Left lung (tissue), 10 donors: ENCODE results near the gene FYN. TPM values are rescaled to one million over a fixed set of nuclear protein-coding genes. Genes with fewer than 3 reads are reported as not detected.

Experiments
- ATAC-seq: fragments of 200-7000 bp; cut with Tn5 transposase; one replicate; pipeline ENCODE4 v1.9.1; 2020; ENCODE audit warnings: moderate library complexity
- DNase-seq, 4 donors: peaks; one replicate each; pipeline ENCODE4 v3.0.0-alpha.2; 2013 to 2020
- H3K27ac ChIP-seq, 2 donors: fragments of 200-600 bp; sonication (generic) in 1 of 2; one replicate each; pipeline versions ENCODE4 v1.5.0 to v1.8.0; 2020 to 2021
- H3K27me3 ChIP-seq, 2 donors: fragments of 200-600 bp; sonication (generic) in 1 of 2; one replicate each; pipeline versions ENCODE4 v1.5.0 to v1.8.0; 2020 to 2021
- H3K36me3 ChIP-seq, 2 donors: fragments of 200-600 bp; sonication (generic) in 1 of 2; one replicate each; pipeline versions ENCODE4 v1.5.0 to v1.8.0; 2020 to 2021
- H3K4me1 ChIP-seq, 2 donors: fragments of 200-600 bp; one replicate each; pipeline ENCODE4 v1.8.0; 2021
- H3K4me3 ChIP-seq, 2 donors: fragments of 200-600 bp; sonication (generic) in 1 of 2; one replicate each; pipeline versions ENCODE4 v1.5.0 to v1.8.0; 2020 to 2021; ENCODE audit warnings: mild to moderate bottlenecking in 1 of 2
- H3K9me3 ChIP-seq, 2 donors: fragments of 200-600 bp; sonication (generic) in 1 of 2; one replicate each; pipeline versions ENCODE4 v1.5.0 to v1.8.0; 2020 to 2021
- CTCF ChIP-seq, 2 donors: fragments of 200-600 bp; sonication (generic) in 1 of 2; IDR thresholded peaks; one replicate each; pipeline versions ENCODE4 v1.5.0 to v1.8.0; 2021; ENCODE audit warnings: antibody characterized with exemption in 2 of 2
- intact Hi-C, 2 donors: fragments of 100-400 bp; cut with DNase I; formaldehyde crosslinking; loops; one replicate each; pipeline versions ENCODE4 v1.11.2 to v1.14.2; 2022
- polyA plus RNA-seq, 6 donors: library from polyadenylated mRNA; unstranded; fragments of 120-200 nt; gene quantifications; one replicate each; pipeline ENCODE4 v1.2.1, GENCODE V29; 2013; ENCODE audit not compliant: insufficient read length in 6 of 6
- total RNA-seq, 2 donors: library from RNA; stranded (reverse); fragmentation: NEBNext Ultra II Directional; extraction: Animal tissue kit (Norgen Biotek cat#: 25700); gene quantifications; one replicate each; pipeline ENCODE4 v1.2.1, GENCODE V29; 2021
- donor health status: DM: no; HTN: yes; CAD: no.
- donor health status: DM: no; HTN: no; CAD: no.

Gene FYN
- total and polyA plus RNA-seq, 8 donors, result 58.8 to 165 (median 144) TPM

DNA sequence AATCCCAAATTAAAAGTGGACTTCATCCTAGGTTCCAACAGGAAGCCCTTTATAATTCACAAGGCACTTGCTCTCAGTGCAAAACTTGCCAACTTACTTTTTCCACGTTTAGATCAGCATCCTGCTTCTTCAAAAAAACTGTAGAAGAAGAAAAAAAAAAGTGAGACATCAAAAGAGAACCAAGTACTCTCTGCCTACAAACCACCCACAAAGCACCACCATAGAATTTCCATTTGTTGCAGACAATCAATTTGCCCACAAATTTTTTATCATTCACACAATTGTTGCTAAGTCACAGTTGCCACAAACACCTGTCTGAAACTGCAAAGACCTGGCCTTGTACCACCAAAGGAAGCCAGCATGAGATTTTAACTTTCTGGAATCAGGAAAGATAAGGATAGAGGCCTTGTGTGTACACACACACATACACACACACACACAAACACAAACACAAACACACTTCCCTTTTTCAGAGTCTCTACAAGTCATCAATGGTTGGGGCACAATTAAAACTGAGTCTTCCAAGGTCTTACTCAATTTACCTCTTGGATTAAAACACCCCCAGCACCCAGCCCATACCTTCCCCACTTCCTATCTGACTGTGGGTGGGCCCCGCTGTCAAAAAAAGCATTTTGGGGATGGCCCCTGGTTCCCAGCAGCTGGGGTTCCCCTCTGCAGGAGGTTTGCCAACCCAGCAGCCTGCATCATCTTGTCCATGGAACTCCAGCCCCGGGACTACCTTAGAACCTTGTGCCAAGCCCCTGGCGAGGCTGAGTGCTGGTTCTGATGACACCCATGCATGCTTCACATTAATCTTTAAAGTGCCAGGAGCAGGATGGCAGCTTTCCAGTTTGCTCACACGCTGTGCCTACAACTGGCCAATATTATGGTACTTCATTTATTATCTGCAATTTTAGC, 26.5 kb downstream of the FYN start:
- intact Hi-C loops, result no loop called here
- DNase-seq (no peak), ATAC-seq (no peak)
- Histone ChIP-seq H3K4me3 (no peak overlapping the region), H3K36me3 (no peaks in the 10 kb centered on the region), H3K27me3 (no peaks in the 10 kb centered on the region), H3K4me1 (peaks cover 0 to 65% of the 10 kb centered on the region in 2 donors), H3K27ac (peak overlapping the region in 1 of 2 donors; percentile 28), H3K9me3 (no peaks in the 10 kb centered on the region)
- TF ChIP-seq CTCF (IDR thresholded peaks at IDR 0.05), result no peak

- intact Hi-C loops, result no loop called here
- ATAC-seq (no peak), DNase-seq (no peak)
- Histone ChIP-seq H3K36me3 (no peaks in the 10 kb centered on the region), H3K27me3 (no peaks in the 10 kb centered on the region), H3K4me3 (no peak overlapping the region), H3K27ac (peak overlapping the region in 1 of 2 donors; percentile 28), H3K4me1 (peaks cover 0 to 70% of the 10 kb centered on the region in 2 donors), H3K9me3 (no peaks in the 10 kb centered on the region)
- TF ChIP-seq CTCF (IDR thresholded peaks at IDR 0.05), result no peak
Measured at GRCh38 chr6:111846066-111846465, 27.2 kb downstream of the FYN start.

- intact Hi-C loops, result no loop called here
- no peak for ATAC-seq
Measured at GRCh38 chr6:111845441-111845871, 27.8 kb downstream of the FYN start.

DNA sequence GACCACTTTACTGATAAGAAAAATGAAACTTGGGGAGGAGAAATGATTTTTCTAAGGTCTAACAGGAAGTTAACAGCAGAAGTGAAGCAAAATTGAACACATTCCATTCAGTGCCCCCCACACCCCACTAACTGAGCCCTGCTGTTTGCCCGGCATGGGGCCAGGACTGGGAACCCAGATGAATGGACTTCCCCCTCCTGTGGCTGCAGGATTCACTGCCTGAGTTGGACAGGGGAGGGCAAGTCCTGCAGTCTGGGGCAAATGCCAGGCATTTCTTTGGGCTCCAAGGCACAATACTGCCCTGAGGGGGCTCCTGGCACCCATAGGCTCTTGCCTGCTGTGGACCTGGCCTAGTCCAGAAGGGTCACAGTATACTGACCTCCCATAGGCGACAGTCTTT, 28.3 kb downstream of the FYN start:
- H3K4me3 ChIP-seq, result no peak overlapping the region
- H3K27ac ChIP-seq, result peak overlapping the region in 1 of 2 donors; percentile 28
- H3K36me3 ChIP-seq, result no peaks in the 10 kb centered on the region
- intact Hi-C loops, result no loop called here
- no peaks in the 10 kb centered on the region for H3K9me3 ChIP-seq
- no peak for TF ChIP-seq CTCF (IDR thresholded peaks at IDR 0.05)
- no peak for DNase-seq
- H3K27me3 ChIP-seq, result no peaks in the 10 kb centered on the region
- peaks cover 0 to 67% of the 10 kb centered on the region in 2 donors for H3K4me1 ChIP-seq
- no peak for ATAC-seq

More at GRCh38 chr6:111845441-111845871, 27.8 kb downstream of the FYN start:
- Histone ChIP-seq H3K9me3 (no peaks in the 10 kb centered on the region), H3K27me3 (no peaks in the 10 kb centered on the region), H3K4me3 (no peak overlapping the region), H3K4me1 (peaks cover 0 to 67% of the 10 kb centered on the region in 2 donors), H3K36me3 (no peaks in the 10 kb centered on the region), H3K27ac (no peak overlapping the region)
- no peak for TF ChIP-seq CTCF (IDR thresholded peaks at IDR 0.05)
- DNase-seq, result no peak

DNA sequence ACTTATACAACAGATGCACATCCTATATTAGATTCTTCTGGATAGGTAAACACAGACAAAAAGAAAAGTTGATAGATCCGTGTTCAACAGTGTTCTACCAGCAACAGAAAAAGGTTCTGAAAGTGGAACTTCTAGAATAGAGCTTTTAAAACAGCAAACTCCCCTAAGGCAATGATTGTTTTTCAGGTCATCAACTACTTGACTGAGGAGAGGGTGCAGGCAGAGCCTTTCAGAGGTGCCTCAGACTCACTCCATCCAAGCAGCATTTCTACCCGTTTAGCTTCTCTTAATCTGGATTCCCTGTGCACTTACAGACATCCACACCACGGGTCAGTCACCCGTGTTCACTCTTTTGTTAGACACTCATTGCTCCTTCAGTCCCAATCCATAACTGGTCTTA, 28.9 kb downstream of the FYN start:
- H3K27ac ChIP-seq, result peak overlapping the region in 1 of 2 donors; percentile 28
- H3K27me3 ChIP-seq, result no peaks in the 10 kb centered on the region
- no peak for DNase-seq
- no peak overlapping the region for H3K4me3 ChIP-seq
- intact Hi-C loops, result no loop called here
- H3K9me3 ChIP-seq, result no peaks in the 10 kb centered on the region
- peaks cover 0 to 67% of the 10 kb centered on the region in 2 donors for H3K4me1 ChIP-seq
- H3K36me3 ChIP-seq, result no peaks in the 10 kb centered on the region
- ATAC-seq, result no peak
- no peak for TF ChIP-seq CTCF (IDR thresholded peaks at IDR 0.05)
